ENCODE data around the gene CDK7.

- TF ChIP-seq CTCF (IDR thresholded peaks at IDR 0.05) (no peak), POLR2A (IDR thresholded peaks at IDR 0.05) (no peak)
Measured at GRCh38 chr5:69279517-69279916, 44.8 kb downstream of the CDK7 start.

Measured in lower leg skin (tissue), 3 donors.